22Rv1 (cell line): ENCODE results near the gene LRRC19.

Source experiments
- ZFX ChIP-seq: fragments of 450-650 bp; IDR thresholded peaks from 2 replicates; pipeline ENCODE4 v1.6.1; 2017; ENCODE audit warnings: antibody characterized with exemption, borderline replicate concordance
- TF ChIP-seq, protein P1 (sequence below): fragments of 450-650 bp; IDR thresholded peaks from 2 replicates; pipeline ENCODE4 v1.5.1; 2017; ENCODE audit warnings: mild to moderate bottlenecking

DNA sequence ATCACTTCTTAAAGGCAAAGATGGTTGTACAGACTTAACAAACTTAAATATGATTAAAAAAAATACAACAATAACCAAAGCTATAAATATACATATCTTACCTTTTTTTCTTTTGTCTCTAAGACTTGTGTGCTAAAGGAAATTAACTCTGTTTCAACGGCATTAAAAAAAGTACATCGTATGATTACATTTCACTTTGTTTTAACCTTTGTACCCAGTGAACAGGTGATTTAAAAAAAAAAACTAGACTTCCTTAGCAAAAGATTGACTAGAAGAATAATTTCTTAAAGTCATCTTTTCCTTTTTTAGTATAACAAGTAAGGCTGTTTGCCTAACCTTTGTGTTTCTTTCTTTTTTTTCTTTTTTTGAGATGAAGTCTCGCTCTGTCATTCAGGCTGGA lies at the start of gene LRRC19:
- TF ChIP-seq, protein P1, sequence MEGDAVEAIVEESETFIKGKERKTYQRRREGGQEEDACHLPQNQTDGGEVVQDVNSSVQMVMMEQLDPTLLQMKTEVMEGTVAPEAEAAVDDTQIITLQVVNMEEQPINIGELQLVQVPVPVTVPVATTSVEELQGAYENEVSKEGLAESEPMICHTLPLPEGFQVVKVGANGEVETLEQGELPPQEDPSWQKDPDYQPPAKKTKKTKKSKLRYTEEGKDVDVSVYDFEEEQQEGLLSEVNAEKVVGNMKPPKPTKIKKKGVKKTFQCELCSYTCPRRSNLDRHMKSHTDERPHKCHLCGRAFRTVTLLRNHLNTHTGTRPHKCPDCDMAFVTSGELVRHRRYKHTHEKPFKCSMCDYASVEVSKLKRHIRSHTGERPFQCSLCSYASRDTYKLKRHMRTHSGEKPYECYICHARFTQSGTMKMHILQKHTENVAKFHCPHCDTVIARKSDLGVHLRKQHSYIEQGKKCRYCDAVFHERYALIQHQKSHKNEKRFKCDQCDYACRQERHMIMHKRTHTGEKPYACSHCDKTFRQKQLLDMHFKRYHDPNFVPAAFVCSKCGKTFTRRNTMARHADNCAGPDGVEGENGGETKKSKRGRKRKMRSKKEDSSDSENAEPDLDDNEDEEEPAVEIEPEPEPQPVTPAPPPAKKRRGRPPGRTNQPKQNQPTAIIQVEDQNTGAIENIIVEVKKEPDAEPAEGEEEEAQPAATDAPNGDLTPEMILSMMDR = no peak
- TF ChIP-seq ZFX = no peak
